ENCODE results near the gene KIRREL1. TPM values are rescaled to one million over a fixed set of nuclear protein-coding genes. Genes with fewer than 3 reads are reported as not detected.
A peak's percentile ranks its signal among the peaks of the same experiment; 100 is the strongest.

KIRREL1 gene
- total RNA-seq, 1 experiment from 2014 or later: 30.5 TPM

GRCh38 chr1:158119976-158120653, 126.7 kb downstream of the KIRREL1 start:
- DNase-seq: no peak
- peaks cover 52 to 63% of the 10 kb centered on the region in 2 experiments for H3K4me1 Mint-ChIP-seq
- WGBS (ENCODE audit: extremely low coverage, insufficient read length, low lambda C conversion rate): no CpG with 5 or more reads among the region's 5 CpGs

More at GRCh38 chr1:158119976-158120653, 126.7 kb downstream of the KIRREL1 start:
- H4K91ac ChIP-seq (ENCODE audit: insufficient read length, low read depth, low read length): no peak overlapping the region
- peaks cover 9% of the 10 kb centered on the region; the same call in 1 of the 2 replicates for H3K4me1 ChIP-seq (ENCODE audit: insufficient read depth, low read length)
- no peaks in the 10 kb centered on the region for H4K20me1 ChIP-seq (ENCODE audit: control insufficient read depth, insufficient read depth, insufficient read length)
- no peak overlapping the region for H3K56ac ChIP-seq (ENCODE audit: insufficient read length, low read depth, low read length)
- no peak overlapping the region for H2BK15ac ChIP-seq (ENCODE audit: low read depth, low read length)
- H3K79me2 ChIP-seq (ENCODE audit: insufficient read depth, low read length): no peaks in the 10 kb centered on the region
- H3K18ac ChIP-seq (ENCODE audit: insufficient read length, low read depth, low read length): no peak overlapping the region
- H3T11ph ChIP-seq (ENCODE audit: low read length): no peak overlapping the region
- H3K4ac ChIP-seq (ENCODE audit: low read depth, low read length): no peak overlapping the region
- no peak overlapping the region for H2BK5ac ChIP-seq (ENCODE audit: insufficient read length, low read length)
- no peak overlapping the region for H2BK20ac ChIP-seq (ENCODE audit: low read depth, low read length, poor library complexity, severe bottlenecking)
- no peak overlapping the region for H2AK5ac ChIP-seq (ENCODE audit: insufficient read length, low read length)
- H3K9me3 ChIP-seq (ENCODE audit: control insufficient read depth, low read depth, low read length): no peaks in the 10 kb centered on the region
- no peaks in the 10 kb centered on the region for H3K79me1 ChIP-seq (ENCODE audit: insufficient read depth, low read depth, low read length, poor library complexity, severe bottlenecking)
- Mint-ChIP-seq H3K4me3 (no peak overlapping the region), H3K27me3 (ENCODE audit: low read depth) (peaks cover 10% of the 10 kb centered on the region), H3K27ac (peak overlapping the region in 1 of 3 experiments; percentile 55; a peak in 1 of 7 replicates), H3K36me3 (ENCODE audit: insufficient read depth in 1 of 3, low read depth in 3 of 3) (no peaks in the 10 kb centered on the region), H3K9me3 (no peaks in the 10 kb centered on the region; a peak in 2 of 5 replicates)
- H3K14ac ChIP-seq (ENCODE audit: insufficient read depth, low read length): peak overlapping the region; percentile 40; the same call in 1 of the 2 replicates
- no peak overlapping the region for H2BK120ac ChIP-seq (ENCODE audit: low read depth, low read length, poor library complexity, severe bottlenecking)
- no peak overlapping the region for H3K4me2 ChIP-seq (ENCODE audit: insufficient read depth, insufficient read length, low read length)
- H3K23ac ChIP-seq (ENCODE audit: insufficient read length, low read depth, low read length): no peak overlapping the region
- no peaks in the 10 kb centered on the region for H3K23me2 ChIP-seq (ENCODE audit: insufficient read length, low read depth, low read length, poor library complexity, severe bottlenecking)
- no peaks in the 10 kb centered on the region for H3K27me3 ChIP-seq (ENCODE audit: insufficient read depth, low read length)
- H3K9ac ChIP-seq (ENCODE audit: extremely low read depth, insufficient read length, low read length): no peak overlapping the region
- H2AFZ ChIP-seq (ENCODE audit: low read length): no peak overlapping the region
- H3K27ac ChIP-seq (ENCODE audit: insufficient read length, low read depth, low read length): no peak overlapping the region
- TF ChIP-seq CTCF (conservative IDR thresholded peaks at IDR 0.05): no peak
- no peak overlapping the region for H4K5ac ChIP-seq (ENCODE audit: insufficient read length, low read depth, low read length)
- H2BK12ac ChIP-seq (ENCODE audit: insufficient read length, low read depth, low read length): peak overlapping the region; percentile 54
- no peak overlapping the region for H4K8ac ChIP-seq (replicated peaks; ENCODE audit: insufficient read length, low read depth, low read length)

Data from H9 (cell line).